Liver (tissue), 9 donors: ENCODE measurements around the gene LAMP1. TPM values are rescaled to one million over a fixed set of nuclear protein-coding genes. Genes with fewer than 3 reads are reported as not detected.

ENCODE experiments used
- DNase-seq: peaks from one replicate; pipeline ENCODE4 v3.0.0-alpha.2; 2017; ENCODE audit warnings: low spot score
- H3K27ac ChIP-seq, 2 donors: one replicate each; pipeline ENCODE4 v1.7.0; 2013; ENCODE audit warnings: inconsistent platforms in 2 of 2, low read length in 2 of 2, control low read depth in 1 of 2, low read depth in 1 of 2, mild to moderate bottlenecking in 1 of 2
- H3K27me3 ChIP-seq, 4 donors: one replicate each; pipeline versions ENCODE4 v1.6.1 to v1.7.0; 2013; ENCODE audit warnings: low read length in 3 of 4, inconsistent platforms in 1 of 4, mild to moderate bottlenecking in 1 of 4, moderate library complexity in 1 of 4; ENCODE audit not compliant: control insufficient read depth in 4 of 4, insufficient read depth in 4 of 4
- H3K36me3 ChIP-seq, 4 donors: one replicate each; pipeline versions ENCODE4 v1.6.1 to v1.7.0; 2013; ENCODE audit warnings: low read length in 3 of 4, mild to moderate bottlenecking in 3 of 4, low read depth in 1 of 4, moderate library complexity in 1 of 4; ENCODE audit not compliant: control insufficient read depth in 4 of 4, insufficient read depth in 3 of 4
- H3K4me1 ChIP-seq, 4 donors: one replicate each; pipeline versions ENCODE4 v1.6.1 to v1.7.0; 2013; ENCODE audit warnings: low read length in 3 of 4, mild to moderate bottlenecking in 3 of 4, moderate library complexity in 1 of 4; ENCODE audit not compliant: control insufficient read depth in 4 of 4, insufficient read depth in 4 of 4
- H3K4me3 ChIP-seq, 3 donors: one replicate each; pipeline versions ENCODE4 v1.6.1 to v1.7.0; 2013; ENCODE audit warnings: low read length in 3 of 3, control low read depth in 1 of 3, low read depth in 1 of 3, mild to moderate bottlenecking in 1 of 3
- H3K9ac ChIP-seq, 2 donors: one replicate each; pipeline ENCODE4 v1.7.0; 2013; ENCODE audit warnings: low read length in 2 of 2, mild to moderate bottlenecking in 2 of 2, moderate library complexity in 2 of 2, control low read depth in 1 of 2, low read depth in 1 of 2
- H3K9me3 ChIP-seq, 4 donors: one replicate each; pipeline versions ENCODE4 v1.6.1 to v1.7.0; 2013; ENCODE audit warnings: low read length in 3 of 4; ENCODE audit not compliant: control insufficient read depth in 4 of 4
- CTCF ChIP-seq: fragments of 150-350 bp; IDR thresholded peaks from 2 replicates; pipeline ENCODE4 v1.5.1; 2017; ENCODE audit warnings: improper control_type of control experiment, low read depth, low read length; ENCODE audit not compliant: missing input control
- EGR1 ChIP-seq, 2 donors: IDR thresholded peaks; 2 replicates each; pipeline ENCODE4 v1.6.1; 2016 to 2018; ENCODE audit warnings: antibody characterized with exemption in 2 of 2, low read depth in 2 of 2
- FOXA1 ChIP-seq: IDR thresholded peaks from 2 replicates; pipeline ENCODE4 v1.6.1; 2016; ENCODE audit warnings: antibody characterized with exemption
- FOXA2 ChIP-seq: IDR thresholded peaks from 2 replicates; pipeline ENCODE4 v1.6.1; 2016; ENCODE audit warnings: antibody characterized with exemption
- GABPA ChIP-seq, 2 donors: IDR thresholded peaks in 1 of 2; conservative IDR thresholded peaks in 1 of 2; 2 replicates each; pipeline ENCODE4 v1.6.1; 2016; ENCODE audit warnings: antibody characterized with exemption in 2 of 2, mild to moderate bottlenecking in 1 of 2, moderate library complexity in 1 of 2
- HNF4A ChIP-seq, 2 donors: conservative IDR thresholded peaks; 2 replicates each; pipeline ENCODE4 v1.6.1; 2016; ENCODE audit warnings: antibody characterized with exemption in 2 of 2, mild to moderate bottlenecking in 2 of 2
- HNF4G ChIP-seq: IDR thresholded peaks from 2 replicates; pipeline ENCODE4 v1.6.1; 2016; ENCODE audit warnings: antibody characterized with exemption
- JUND ChIP-seq, 2 donors: IDR thresholded peaks; 2 replicates each; pipeline ENCODE4 v1.6.1; 2016; ENCODE audit warnings: antibody characterized with exemption in 2 of 2
- NR2F2 ChIP-seq: IDR thresholded peaks from 2 replicates; pipeline ENCODE4 v1.6.1; 2016; ENCODE audit warnings: antibody characterized with exemption
- RAD21 ChIP-seq, 2 donors: IDR thresholded peaks; 2 replicates each; pipeline ENCODE4 v1.6.1; 2016; ENCODE audit warnings: antibody characterized with exemption in 2 of 2, mild to moderate bottlenecking in 2 of 2
- REST ChIP-seq: IDR thresholded peaks from 2 replicates; pipeline ENCODE4 v1.6.1; 2016; ENCODE audit warnings: antibody characterized with exemption, mild to moderate bottlenecking
- SP1 ChIP-seq: IDR thresholded peaks from 2 replicates; pipeline ENCODE4 v1.6.1; 2018; ENCODE audit warnings: antibody characterized with exemption, mild to moderate bottlenecking
- TAF1 ChIP-seq: conservative IDR thresholded peaks from 2 replicates; pipeline ENCODE4 v1.6.1; 2016; ENCODE audit warnings: antibody characterized with exemption, mild to moderate bottlenecking
- YY1 ChIP-seq: IDR thresholded peaks from 2 replicates; pipeline ENCODE4 v1.6.1; 2016; ENCODE audit warnings: antibody characterized with exemption, mild to moderate bottlenecking
- ZBTB33 ChIP-seq: IDR thresholded peaks from 2 replicates; pipeline ENCODE4 v1.6.1; 2016; ENCODE audit warnings: antibody characterized with exemption
- WGBS: extraction: QIAGEN DNeasy Blood & Tissue Kit; methylation state at CpG from one replicate; pipeline ENCODE4 v1.1.7; 2013; 5-methylcytosine and 5-hydroxymethylcytosine counted together
- polyA plus RNA-seq, 2 donors: library from polyadenylated mRNA; stranded (reverse) in 1 of 2; unstranded in 1 of 2; fragments of 200-250 nt in 1 of 2; fragments of >200 nt in 1 of 2; fragmentation: Nextera tagmentation in 1 of 2; extraction: Ambion mirVana in 1 of 2; gene quantifications; one replicate each; pipeline versions ENCODE4 v1.2.1 to v1.2.3, GENCODE V29; 2013 to 2015
- total RNA-seq, 2 donors: library from RNA; depleted of rRNA; stranded (reverse); fragments of >200 nt; gene quantifications; one replicate each; pipeline ENCODE4 v1.2.3, GENCODE V29; 2014
- donor health status: healthy.
- donor health status: healthy.
- donor health status: healthy.
- donor health status: healthy.
- donor health status: healthy.

Gene LAMP1
- total and polyA plus RNA-seq, 4 donors = 24.4 to 160 (median 62.9) TPM

GRCh38 chr13:113359571-113359970 is 62.5 kb downstream of the LAMP1 start:
- Histone ChIP-seq H3K36me3 (peaks cover 1 to 9% (median 5%) of the 10 kb centered on the region in 4 donors), H3K9me3 (no peaks in the 10 kb centered on the region), H3K4me1 (peaks cover 0 to 22% (median 19%) of the 10 kb centered on the region in 4 donors), H3K9ac (no peak overlapping the region), H3K27ac (no peak overlapping the region), H3K4me3 (no peak overlapping the region), H3K27me3 (no peaks in the 10 kb centered on the region)
- DNase-seq = no peak
- WGBS = 85% methylated on average over 11 of the region's 11 CpGs
- no peak for TF ChIP-seq FOXA1
- TF ChIP-seq FOXA2 = no peak
- no peak for TF ChIP-seq RAD21 (IDR thresholded peaks at IDR 0.05)
- TF ChIP-seq TAF1 = no peak
- no peak for TF ChIP-seq HNF4A (conservative IDR thresholded peaks at IDR 0.05)

- H3K9me3 ChIP-seq = no peaks in the 10 kb centered on the region
- WGBS = 84% methylated on average over 6 of the region's 6 CpGs
- DNase-seq = no peak
Measured at GRCh38 chr13:113360446-113360845, 63.4 kb downstream of the LAMP1 start.

More at GRCh38 chr13:113360446-113360845, 63.4 kb downstream of the LAMP1 start:
- no peaks in the 10 kb centered on the region for H3K27me3 ChIP-seq
- no peak overlapping the region for H3K27ac ChIP-seq
- H3K4me3 ChIP-seq = no peak overlapping the region
- TF ChIP-seq YY1 (no peak), FOXA1 (no peak), CTCF (no peak), EGR1 (IDR thresholded peaks at IDR 0.05; ENCODE audit: low read depth in 2 of 2) (no peak), NR2F2 (no peak), TAF1 (no peak), FOXA2 (no peak), GABPA (IDR thresholded peaks at IDR 0.05 in 1 of 2, conservative IDR thresholded peaks at IDR 0.05 in 1 of 2) (no peak), JUND (IDR thresholded peaks at IDR 0.05) (no peak), HNF4G (no peak), HNF4A (conservative IDR thresholded peaks at IDR 0.05) (no peak), ZBTB33 (no peak), SP1 (no peak), REST (no peak)
- H3K4me1 ChIP-seq = peaks cover 0 to 22% (median 19%) of the 10 kb centered on the region in 4 donors
- peaks cover 1 to 5% (median 2%) of the 10 kb centered on the region in 4 donors for H3K36me3 ChIP-seq
- no peak overlapping the region for H3K9ac ChIP-seq
